ENCODE results near the gene PLA2G4B.
"Not testable (repeated sequence)": the region's sequence is repeated elsewhere in the genome, so short reads cannot be mapped to it uniquely, and the experiment has no call there.

Gene PLA2G4B

GRCh38 chr15:41828807-41829141, 9.9 kb upstream of the PLA2G4B start:
- Histone ChIP-seq H3K9me2 (replicated peaks; ENCODE audit: low read depth, low read length) (no peaks in the 10 kb centered on the region), H4K20me1 (ENCODE audit: insufficient read depth, low read length, poor library complexity, severe bottlenecking) (no peaks in the 10 kb centered on the region), H2AFZ (ENCODE audit: low read length) (no peak overlapping the region), H3K79me2 (ENCODE audit: insufficient read depth, low read length) (peaks cover 27% of the 10 kb centered on the region), H3F3A (ENCODE audit: low read depth) (peaks cover 12% of the 10 kb centered on the region), H3K4me3 (ENCODE audit: low read length, poor library complexity, severe bottlenecking) (peak overlapping the region; percentile 92), H3K4me2 (ENCODE audit: low read depth, low read length, poor library complexity, severe bottlenecking) (peak overlapping the region; percentile 75), H3K36me3 (ENCODE audit: insufficient read depth, low read length) (peaks cover 6% of the 10 kb centered on the region; the same call in 1 of the 2 replicates), H3K27me3 (ENCODE audit: insufficient read depth, low read length, poor library complexity, severe bottlenecking) (no peaks in the 10 kb centered on the region), H3K9me3 (ENCODE audit: insufficient read depth, low read depth, low read length) (no peaks in the 10 kb centered on the region), H3K4me1 (ENCODE audit: insufficient read depth, low read length, poor library complexity, severe bottlenecking) (peaks cover 59% of the 10 kb centered on the region), H3K9ac (ENCODE audit: low read depth, low read length, poor library complexity, severe bottlenecking) (peak overlapping the region; percentile 78)
- TF ChIP-seq CTCF (conservative IDR thresholded peaks at IDR 0.05; ENCODE audit: low read length) (no peak), EZH2phosphoT487 (IDR thresholded peaks at IDR 0.05; ENCODE audit: borderline replicate concordance) (no peak)

- TF ChIP-seq EZH2phosphoT487 (IDR thresholded peaks at IDR 0.05; ENCODE audit: borderline replicate concordance) (no peak), CTCF (conservative IDR thresholded peaks at IDR 0.05; ENCODE audit: low read length) (no peak)
- Histone ChIP-seq H3K4me3 (ENCODE audit: low read length, poor library complexity, severe bottlenecking) (peak overlapping the region; percentile 8), H3K4me2 (ENCODE audit: low read depth, low read length, poor library complexity, severe bottlenecking) (peak overlapping the region; percentile 75), H3K36me3 (ENCODE audit: insufficient read depth, low read length) (no peaks in the 10 kb centered on the region), H3K9ac (ENCODE audit: low read depth, low read length, poor library complexity, severe bottlenecking) (peak overlapping the region; percentile 16), H2AFZ (ENCODE audit: low read length) (no peak overlapping the region), H3K4me1 (ENCODE audit: insufficient read depth, low read length, poor library complexity, severe bottlenecking) (peaks cover 63% of the 10 kb centered on the region), H3F3A (ENCODE audit: low read depth) (peaks cover 12% of the 10 kb centered on the region), H3K9me3 (ENCODE audit: insufficient read depth, low read depth, low read length) (no peaks in the 10 kb centered on the region), H3K9me2 (replicated peaks; ENCODE audit: low read depth, low read length) (no peaks in the 10 kb centered on the region), H4K20me1 (ENCODE audit: insufficient read depth, low read length, poor library complexity, severe bottlenecking) (no peaks in the 10 kb centered on the region), H3K79me2 (ENCODE audit: insufficient read depth, low read length) (peaks cover 37% of the 10 kb centered on the region), H3K27me3 (ENCODE audit: insufficient read depth, low read length, poor library complexity, severe bottlenecking) (no peaks in the 10 kb centered on the region)
Observed at GRCh38 chr15:41829959-41830646, 8.5 kb upstream of the PLA2G4B start.

- H3K9me2 ChIP-seq (replicated peaks; ENCODE audit: low read depth, low read length); H3K9me3 ChIP-seq (ENCODE audit: insufficient read depth, low read depth, low read length); H4K20me1 ChIP-seq (ENCODE audit: insufficient read depth, low read length, poor library complexity, severe bottlenecking); H3K36me3 ChIP-seq (ENCODE audit: insufficient read depth, low read length); H2AFZ ChIP-seq (ENCODE audit: low read length); H3K27me3 ChIP-seq (ENCODE audit: insufficient read depth, low read length, poor library complexity, severe bottlenecking): not testable (repeated sequence)
- peaks cover 12% of the 10 kb centered on the region for H3F3A ChIP-seq (ENCODE audit: low read depth)
- H3K4me1 ChIP-seq (ENCODE audit: insufficient read depth, low read length, poor library complexity, severe bottlenecking): peaks cover 73% of the 10 kb centered on the region
- peak overlapping the region; percentile 75 for H3K4me2 ChIP-seq (ENCODE audit: low read depth, low read length, poor library complexity, severe bottlenecking)
- H3K9ac ChIP-seq (ENCODE audit: low read depth, low read length, poor library complexity, severe bottlenecking): peak overlapping the region; percentile 45
- peak overlapping the region; percentile 46 for H3K4me3 ChIP-seq (ENCODE audit: low read length, poor library complexity, severe bottlenecking)
- H3K79me2 ChIP-seq (ENCODE audit: insufficient read depth, low read length): peaks cover 42% of the 10 kb centered on the region
Observed at GRCh38 chr15:41831291-41831690, 7.4 kb upstream of the PLA2G4B start.

GRCh38 chr15:41832208-41832607, 6.4 kb upstream of the PLA2G4B start:
- Histone ChIP-seq H3K9me3 (ENCODE audit: insufficient read depth, low read depth, low read length) (no peaks in the 10 kb centered on the region), H3K27me3 (ENCODE audit: insufficient read depth, low read length, poor library complexity, severe bottlenecking) (no peaks in the 10 kb centered on the region), H3K9me2 (replicated peaks; ENCODE audit: low read depth, low read length) (no peaks in the 10 kb centered on the region), H3K4me1 (ENCODE audit: insufficient read depth, low read length, poor library complexity, severe bottlenecking) (peaks cover 77% of the 10 kb centered on the region), H3K79me2 (ENCODE audit: insufficient read depth, low read length) (peaks cover 42% of the 10 kb centered on the region), H3K9ac (ENCODE audit: low read depth, low read length, poor library complexity, severe bottlenecking) (peak overlapping the region; percentile 45), H3K36me3 (ENCODE audit: insufficient read depth, low read length) (no peaks in the 10 kb centered on the region), H4K20me1 (ENCODE audit: insufficient read depth, low read length, poor library complexity, severe bottlenecking) (no peaks in the 10 kb centered on the region), H3K4me2 (ENCODE audit: low read depth, low read length, poor library complexity, severe bottlenecking) (peak overlapping the region; percentile 75), H3F3A (ENCODE audit: low read depth) (peaks cover 12% of the 10 kb centered on the region), H3K4me3 (ENCODE audit: low read length, poor library complexity, severe bottlenecking) (peak overlapping the region; percentile 46), H2AFZ (ENCODE audit: low read length) (no peak overlapping the region)
- no peak for TF ChIP-seq EZH2phosphoT487 (IDR thresholded peaks at IDR 0.05; ENCODE audit: borderline replicate concordance)
- no peak for TF ChIP-seq CTCF (conservative IDR thresholded peaks at IDR 0.05; ENCODE audit: low read length)
